GM10248 (cell line): ENCODE measurements around the gene CD4.

Experiments
- CTCF ChIA-PET: fragments of 300-600 bp; sonication (Branson Sonifier 250); formaldehyde crosslinking; extraction: SDS; loops from one replicate; lab custom pipeline; 2021; ENCODE audit warnings: antibody characterized with exemption; lab: Yijun Ruan, JAX
- POLR2A ChIA-PET: fragments of 350-650 bp; sonication (Branson Sonifier 250); formaldehyde crosslinking; extraction: SDS; loops from one replicate; lab custom pipeline; 2020; ENCODE audit warnings: antibody characterized with exemption; lab: Yijun Ruan, JAX
- DNase-seq: peaks from one replicate; pipeline ENCODE4 v3.0.0; 2012; ENCODE audit errors: extremely low spot score
- CTCF ChIP-seq: IDR thresholded peaks from 2 replicates; pipeline ENCODE4 v1.5.1; 2012; ENCODE audit warnings: mild to moderate bottlenecking, low read depth; ENCODE audit errors: extremely low read depth, missing control alignments, control extremely low read depth

The CD4 gene

GRCh38 chr12:6849427-6849826, 60.1 kb downstream of the CD4 start:
- DNase-seq: no peak
- ChIA-PET CTCF (interaction anchor here (1.0 to 8.1 kb wide), 4 partner anchors 15 to 33 kb away, joined by 3 to 130 read pairs (median 6); partner anchors contain the start of genes SPSB2 and TPI1), POLR2A (no interaction called here)

GRCh38 chr12:6849976-6850560, 60.7 kb downstream of the CD4 start:
- POLR2A ChIA-PET: no interaction called here
- no peak for DNase-seq
- CTCF ChIA-PET: interaction anchor here (1.0 to 8.1 kb wide), 5 partner anchors 11 to 83 kb away, joined by 3 to 130 read pairs (median 7); partner anchors contain the start of genes PTMS, SPSB2 and TPI1
- no peak for TF ChIP-seq CTCF

More at GRCh38 chr12:6849427-6849826, 60.1 kb downstream of the CD4 start:
- TF ChIP-seq CTCF: no peak

GRCh38 chr12:6850796-6851152, 61.4 kb downstream of the CD4 start:
- CTCF ChIA-PET: interaction anchor here (0.9 to 8.1 kb wide), 9 partner anchors 9 to 97 kb away, joined by 4 to 130 read pairs (median 7); partner anchors contain the start of genes GNB3, MLF2, PTMS and SPSB2

GRCh38 chr12:6851153-6851920, 62.0 kb downstream of the CD4 start, which contains the start of gene CDCA3:
CDCA3 (minus strand) TSS chr12:6851286; CDS start chr12:6850952, 334 bp downstream.
- ChIA-PET POLR2A (interaction anchor here (0.6 to 3.3 kb wide), 14 partner anchors 10 to 576 kb away, joined by 3 to 89 read pairs (median 6); partner anchors contain the start of genes GAPDH, SPSB2, TPI1 and VAMP1), CTCF (interaction anchor here (0.7 to 8.1 kb wide), 15 partner anchors 9 to 230 kb away, joined by 3 to 130 read pairs (median 6); partner anchors contain the start of genes GNB3, MLF2, PTMS and SPSB2)
- peak; percentile 100 for DNase-seq
- TF ChIP-seq CTCF: no peak

More at GRCh38 chr12:6850796-6851152, 61.4 kb downstream of the CD4 start:
- no peak for DNase-seq
- TF ChIP-seq CTCF: no peak
- POLR2A ChIA-PET: interaction anchor here (0.6 to 3.3 kb wide), 11 partner anchors 11 to 380 kb away, joined by 3 to 89 read pairs (median 6); partner anchors contain the start of genes GAPDH, SPSB2, TPI1 and VAMP1

GRCh38 chr12:6851921-6852650, 62.8 kb downstream of the CD4 start, which contains the start of gene USP5:
USP5 (plus strand) TSS chr12:6852150; CDS start chr12:6852180, 30 bp downstream.
- ChIA-PET CTCF (interaction anchor here (0.7 to 8.1 kb wide), 15 partner anchors 10 to 231 kb away, joined by 3 to 130 read pairs (median 4); partner anchors contain the start of genes GNB3, MLF2, PTMS and SPSB2), POLR2A (interaction anchor here (0.5 to 3.3 kb wide), 14 partner anchors 9 to 577 kb away, joined by 3 to 89 read pairs (median 7); partner anchors contain the start of genes C12orf57, GAPDH, RNU7-1 and SPSB2)
- TF ChIP-seq CTCF: no peak
- DNase-seq: peak; percentile 95
